ENCODE data around the gene IRF2.

IRF2 gene

GRCh38 chr4:184368290-184368689 is 106.1 kb downstream of the IRF2 start:
- no peak for DNase-seq (ENCODE audit: low spot score)

- DNase-seq (ENCODE audit: low spot score), result no peak
These were observed 110.0 kb downstream of the IRF2 start for GRCh38 chr4:184364100-184364921.

GRCh38 chr4:184363258-184363657 is 111.1 kb downstream of the IRF2 start:
- no peak for DNase-seq (ENCODE audit: low spot score)

- DNase-seq (ENCODE audit: low spot score), result no peak
These were observed 112.0 kb downstream of the IRF2 start for GRCh38 chr4:184362396-184362795.

GRCh38 chr4:184361443-184361842 is 112.9 kb downstream of the IRF2 start:
- DNase-seq (ENCODE audit: low spot score), result no peak

GRCh38 chr4:184359888-184360287 is 114.5 kb downstream of the IRF2 start:
- DNase-seq (ENCODE audit: low spot score), result no peak

- DNase-seq (ENCODE audit: low spot score), result no peak
These were observed 115.7 kb downstream of the IRF2 start for GRCh38 chr4:184358521-184359232.

- DNase-seq (ENCODE audit: low spot score), result no peak
These were observed 116.6 kb downstream of the IRF2 start for GRCh38 chr4:184357772-184358171.

GRCh38 chr4:184357165-184357564 is 117.2 kb downstream of the IRF2 start:
- no peak for DNase-seq (ENCODE audit: low spot score)

- no peak for DNase-seq (ENCODE audit: low spot score)
These were observed 118.0 kb downstream of the IRF2 start for GRCh38 chr4:184356366-184356765.

- no peak for DNase-seq (ENCODE audit: low spot score)
These were observed 118.5 kb downstream of the IRF2 start for GRCh38 chr4:184355857-184356256.

- peak; percentile 78 for DNase-seq (ENCODE audit: low spot score)
These were observed 119.2 kb downstream of the IRF2 start for GRCh38 chr4:184355111-184355604.

- no peak for DNase-seq (ENCODE audit: low spot score)
These were observed 121.5 kb downstream of the IRF2 start for GRCh38 chr4:184352891-184353290.

- no peak for DNase-seq (ENCODE audit: low spot score)
These were observed 122.5 kb downstream of the IRF2 start for GRCh38 chr4:184351560-184352451.

GRCh38 chr4:184350964-184351363 is 123.4 kb downstream of the IRF2 start:
- DNase-seq (ENCODE audit: low spot score), result no peak

- no peak for DNase-seq (ENCODE audit: low spot score)
These were observed 124.0 kb downstream of the IRF2 start for GRCh38 chr4:184350213-184350817.

GRCh38 chr4:184349283-184350039 is 124.9 kb downstream of the IRF2 start:
- DNase-seq (ENCODE audit: low spot score), result no peak

- no peak for DNase-seq (ENCODE audit: low spot score)
These were observed 125.8 kb downstream of the IRF2 start for GRCh38 chr4:184348311-184349233.

- DNase-seq (ENCODE audit: low spot score), result peak; percentile 49
These were observed 126.8 kb downstream of the IRF2 start for GRCh38 chr4:184347251-184348239.
